Measurements from ENCODE around the gene LRRK2.
A peak's percentile ranks its signal among the peaks of the same experiment; 100 is the strongest.

DNA sequence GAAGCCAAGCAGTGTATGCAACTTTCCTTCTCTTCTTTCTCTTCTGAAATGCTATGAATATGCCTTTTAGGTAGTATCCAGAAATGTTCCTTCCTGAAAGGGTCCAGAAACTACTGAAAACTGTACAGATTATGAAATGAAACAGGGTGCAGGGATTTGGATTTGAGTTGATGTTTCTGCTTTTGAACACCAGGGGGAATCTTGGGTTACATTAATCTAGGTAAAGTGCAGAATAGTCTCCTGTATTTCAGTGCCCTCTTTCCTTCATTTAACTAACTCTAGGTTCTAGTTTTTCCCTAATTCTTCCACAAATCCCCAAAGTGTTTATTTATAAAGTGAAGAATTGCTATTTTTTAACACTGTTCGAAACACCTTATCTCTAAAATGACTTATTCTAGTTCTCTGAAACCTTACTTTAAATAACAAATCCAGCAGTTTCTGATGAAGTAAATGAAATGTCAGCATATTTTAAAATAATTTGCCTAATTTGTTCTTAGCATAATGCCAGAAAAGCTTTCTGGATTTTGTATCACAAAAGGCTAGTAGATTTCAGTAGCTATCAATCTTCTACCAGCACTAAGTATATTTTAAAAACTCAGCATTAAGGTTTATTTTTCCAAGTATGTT, 111.9 kb downstream of the LRRK2 start:
- TF ChIP-seq, protein P1, sequence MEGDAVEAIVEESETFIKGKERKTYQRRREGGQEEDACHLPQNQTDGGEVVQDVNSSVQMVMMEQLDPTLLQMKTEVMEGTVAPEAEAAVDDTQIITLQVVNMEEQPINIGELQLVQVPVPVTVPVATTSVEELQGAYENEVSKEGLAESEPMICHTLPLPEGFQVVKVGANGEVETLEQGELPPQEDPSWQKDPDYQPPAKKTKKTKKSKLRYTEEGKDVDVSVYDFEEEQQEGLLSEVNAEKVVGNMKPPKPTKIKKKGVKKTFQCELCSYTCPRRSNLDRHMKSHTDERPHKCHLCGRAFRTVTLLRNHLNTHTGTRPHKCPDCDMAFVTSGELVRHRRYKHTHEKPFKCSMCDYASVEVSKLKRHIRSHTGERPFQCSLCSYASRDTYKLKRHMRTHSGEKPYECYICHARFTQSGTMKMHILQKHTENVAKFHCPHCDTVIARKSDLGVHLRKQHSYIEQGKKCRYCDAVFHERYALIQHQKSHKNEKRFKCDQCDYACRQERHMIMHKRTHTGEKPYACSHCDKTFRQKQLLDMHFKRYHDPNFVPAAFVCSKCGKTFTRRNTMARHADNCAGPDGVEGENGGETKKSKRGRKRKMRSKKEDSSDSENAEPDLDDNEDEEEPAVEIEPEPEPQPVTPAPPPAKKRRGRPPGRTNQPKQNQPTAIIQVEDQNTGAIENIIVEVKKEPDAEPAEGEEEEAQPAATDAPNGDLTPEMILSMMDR (conservative IDR thresholded peaks at IDR 0.05; ENCODE audit: low read length), result peak; percentile 65
- TF ChIP-seq EZH2phosphoT487 (IDR thresholded peaks at IDR 0.05; ENCODE audit: borderline replicate concordance), result no peak
